Memory B cell (primary cell): ENCODE measurements around the gene ZNF302.
"Not testable (repeated sequence)": the region's sequence is repeated elsewhere in the genome, so short reads cannot be mapped to it uniquely, and the experiment has no call there.

Experiments
- ATAC-seq: fragments of 150-1000 bp; cut with Tn5 transposase; 2 replicates; pipeline ENCODE4 v1.10.0; 2021; ENCODE audit warnings: low read depth, mild to moderate bottlenecking, moderate library complexity
- DNase-seq, 2 donors: peaks; one replicate each; pipeline ENCODE4 v3.0.0; 2022; ENCODE audit warnings: low spot score in 2 of 2
- H3K27ac Mint-ChIP-seq: one replicate; pipeline ENCODE4 v1.8.0; 2022; ENCODE audit warnings: mild to moderate bottlenecking, moderate library complexity, mixed read lengths
- H3K27me3 Mint-ChIP-seq: one replicate; pipeline ENCODE4 v1.8.0; 2022; ENCODE audit warnings: mixed read lengths
- H3K36me3 Mint-ChIP-seq: one replicate; pipeline ENCODE4 v1.8.0; 2022; ENCODE audit warnings: mild to moderate bottlenecking, mixed read lengths
- H3K4me1 Mint-ChIP-seq: one replicate; pipeline ENCODE4 v1.8.0; 2022; ENCODE audit warnings: mixed read lengths
- H3K4me3 Mint-ChIP-seq: one replicate; pipeline ENCODE4 v1.8.0; 2022; ENCODE audit warnings: mild to moderate bottlenecking, moderate library complexity, mixed read lengths
- H3K9me3 Mint-ChIP-seq: one replicate; pipeline ENCODE4 v1.8.0; 2022; ENCODE audit warnings: mixed read lengths

The ZNF302 gene

DNA sequence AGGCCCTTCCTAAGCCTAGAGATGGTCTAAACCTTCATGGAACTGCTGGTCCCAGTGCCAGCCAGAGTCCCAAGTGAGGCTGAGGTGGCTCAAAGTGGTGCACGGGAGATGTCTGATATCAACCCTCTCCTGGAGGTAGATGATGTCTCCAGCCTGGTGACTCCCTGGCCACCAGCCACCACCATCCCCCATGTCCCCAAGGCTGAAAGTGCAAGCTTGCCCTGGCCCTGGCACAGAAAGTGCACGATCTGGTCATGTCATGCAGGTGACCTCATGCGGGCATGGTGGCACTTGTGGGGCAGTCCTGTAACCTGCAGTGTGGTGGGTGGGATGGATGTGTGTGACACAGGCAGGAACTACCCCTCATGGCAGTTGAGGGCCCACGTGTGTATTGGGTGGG is 12.2 kb upstream of the ZNF302 start:
- not testable (repeated sequence) for DNase-seq, H3K4me3 Mint-ChIP-seq, H3K27me3 Mint-ChIP-seq, ATAC-seq, H3K9me3 Mint-ChIP-seq, H3K36me3 Mint-ChIP-seq, H3K27ac Mint-ChIP-seq
- peaks cover 15% of the 10 kb centered on the region for H3K4me1 Mint-ChIP-seq

DNA sequence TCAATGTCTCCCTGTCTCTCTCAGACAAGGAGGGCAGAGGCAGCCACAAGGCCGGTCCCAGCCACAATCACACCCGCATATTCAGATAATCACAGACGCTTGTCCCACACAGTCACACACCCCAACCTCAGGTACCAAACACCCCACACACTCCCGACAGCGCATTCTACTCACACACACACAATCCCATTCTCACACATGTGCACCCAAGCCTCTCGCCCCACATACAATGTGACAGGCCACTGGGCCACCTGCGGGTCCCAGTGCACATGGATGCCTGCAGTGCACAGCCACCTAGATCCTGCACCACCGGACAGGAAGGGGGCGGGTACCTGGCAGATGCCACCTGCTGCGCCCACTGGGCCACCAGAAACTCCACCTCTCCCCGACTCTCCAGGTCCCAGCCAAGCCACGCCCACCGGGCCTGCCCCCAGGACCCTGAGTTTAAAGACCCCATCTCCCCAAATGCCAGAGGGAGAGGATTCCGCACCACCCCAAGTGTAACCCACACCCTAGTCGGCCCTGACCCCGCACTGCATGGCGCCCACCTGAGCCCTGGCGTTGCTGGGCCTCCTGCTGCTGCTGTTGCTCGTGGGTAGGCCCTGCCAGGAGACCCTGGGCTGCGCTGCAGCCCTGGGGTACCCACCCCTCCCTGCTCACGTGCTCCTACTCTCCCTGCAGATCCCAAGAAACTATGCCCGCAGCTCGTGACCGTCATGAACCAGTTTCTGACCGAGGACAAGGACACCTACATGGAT is 11.1 kb upstream of the ZNF302 start:
- ATAC-seq, result no peak
- no peaks in the 10 kb centered on the region for H3K9me3 Mint-ChIP-seq
- no peaks in the 10 kb centered on the region for H3K36me3 Mint-ChIP-seq
- H3K4me1 Mint-ChIP-seq, result peaks cover 15% of the 10 kb centered on the region
- no peak overlapping the region for H3K4me3 Mint-ChIP-seq
- H3K27ac Mint-ChIP-seq, result no peak overlapping the region
- no peak for DNase-seq
- H3K27me3 Mint-ChIP-seq, result no peaks in the 10 kb centered on the region

DNA sequence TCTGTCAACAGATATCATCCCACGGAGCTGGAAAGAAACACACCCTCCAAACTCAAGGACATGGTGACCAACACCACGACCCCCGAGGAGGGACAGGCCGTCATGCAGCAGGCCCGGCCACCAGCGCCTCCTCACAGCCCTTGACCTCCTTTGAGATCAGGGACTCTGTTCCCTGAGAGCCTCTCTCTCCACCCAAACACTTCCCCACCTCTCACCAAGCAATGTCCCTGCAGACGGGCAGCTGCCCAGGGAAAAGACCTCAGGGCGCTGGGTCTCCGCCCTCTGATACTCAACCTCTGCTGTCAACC is 10.6 kb upstream of the ZNF302 start:
- Mint-ChIP-seq H3K4me3 (no peak overlapping the region), H3K27me3 (no peaks in the 10 kb centered on the region), H3K9me3 (no peaks in the 10 kb centered on the region), H3K36me3 (no peaks in the 10 kb centered on the region), H3K27ac (no peak overlapping the region), H3K4me1 (peaks cover 15% of the 10 kb centered on the region)
- DNase-seq (no peak), ATAC-seq (no peak)

DNA sequence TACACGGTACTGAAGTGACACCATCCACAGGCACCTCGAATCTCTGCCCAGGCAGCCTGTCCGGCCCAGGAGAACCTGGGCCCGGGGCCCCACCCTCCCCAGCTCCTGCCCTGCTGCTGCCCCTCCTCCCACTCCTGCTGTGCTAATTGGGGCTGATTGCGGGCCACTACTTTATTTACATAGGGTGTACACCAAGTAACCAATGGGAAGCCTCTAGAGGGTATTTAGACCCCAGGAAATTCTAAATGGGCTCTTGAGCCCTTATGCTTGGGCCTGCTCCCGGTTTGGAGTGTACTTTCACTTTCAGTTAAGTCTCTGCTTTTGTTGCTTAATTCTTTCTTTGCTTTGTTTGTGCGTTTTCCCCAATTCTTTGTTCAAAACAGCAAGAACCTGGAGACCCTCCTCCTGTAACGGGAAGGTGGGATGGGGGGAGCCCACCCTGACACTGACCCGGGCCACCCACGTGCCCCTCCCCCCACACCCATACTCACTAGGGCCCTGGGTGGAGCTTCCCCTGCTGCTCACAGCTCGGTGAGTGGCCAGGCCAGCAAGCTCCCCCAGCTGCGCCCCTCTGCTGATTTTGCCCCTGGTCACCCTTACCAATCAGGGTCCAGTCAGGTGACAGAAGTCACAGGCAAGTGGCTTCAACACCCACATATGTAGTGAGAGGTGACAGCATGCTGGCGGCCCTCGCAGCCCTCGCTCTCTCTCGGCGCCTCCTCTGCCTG is 10.0 kb upstream of the ZNF302 start:
- DNase-seq (no peak), ATAC-seq (no peak)
- H3K27me3 Mint-ChIP-seq, result no peaks in the 10 kb centered on the region
- H3K4me3 Mint-ChIP-seq, result peak overlapping the region; percentile 43
- H3K27ac Mint-ChIP-seq, result no peak overlapping the region
- no peaks in the 10 kb centered on the region for H3K36me3 Mint-ChIP-seq
- H3K9me3 Mint-ChIP-seq, result no peaks in the 10 kb centered on the region
- H3K4me1 Mint-ChIP-seq, result peaks cover 15% of the 10 kb centered on the region

DNA sequence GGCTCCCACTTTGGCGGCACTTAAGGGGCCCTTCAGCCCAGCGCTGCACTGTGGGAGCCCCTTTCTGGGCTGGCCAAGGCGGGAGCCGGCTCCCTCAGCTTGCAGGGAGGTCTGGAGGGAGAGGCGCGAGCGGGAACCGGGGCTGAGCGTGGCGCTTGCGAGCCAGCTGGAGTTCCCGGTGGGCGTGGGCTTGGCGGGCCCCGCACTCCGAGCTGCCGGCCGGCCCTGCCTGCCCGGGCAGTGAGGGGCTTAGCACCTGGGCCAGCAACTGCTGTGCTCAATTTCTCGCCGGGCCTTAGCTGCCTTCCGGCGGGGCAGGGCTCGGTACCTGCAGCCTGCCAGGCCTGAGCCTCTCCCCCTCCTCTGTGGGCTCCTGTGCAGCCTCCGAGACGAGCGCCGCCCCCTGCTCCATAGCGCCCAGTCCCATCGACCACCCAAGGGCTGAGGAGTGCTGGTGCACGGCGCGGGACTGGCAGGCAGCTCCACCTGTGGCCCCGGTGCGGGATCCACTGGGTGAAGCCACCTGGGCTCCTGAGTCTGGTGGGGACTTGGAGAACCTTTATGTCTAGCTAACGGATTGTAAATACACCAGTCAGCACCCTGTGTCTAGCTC is 9.3 kb upstream of the ZNF302 start:
- not testable (repeated sequence) for H3K27me3 Mint-ChIP-seq, H3K4me3 Mint-ChIP-seq, DNase-seq, H3K27ac Mint-ChIP-seq, H3K36me3 Mint-ChIP-seq, ATAC-seq, H3K9me3 Mint-ChIP-seq
- H3K4me1 Mint-ChIP-seq, result peaks cover 14% of the 10 kb centered on the region

DNA sequence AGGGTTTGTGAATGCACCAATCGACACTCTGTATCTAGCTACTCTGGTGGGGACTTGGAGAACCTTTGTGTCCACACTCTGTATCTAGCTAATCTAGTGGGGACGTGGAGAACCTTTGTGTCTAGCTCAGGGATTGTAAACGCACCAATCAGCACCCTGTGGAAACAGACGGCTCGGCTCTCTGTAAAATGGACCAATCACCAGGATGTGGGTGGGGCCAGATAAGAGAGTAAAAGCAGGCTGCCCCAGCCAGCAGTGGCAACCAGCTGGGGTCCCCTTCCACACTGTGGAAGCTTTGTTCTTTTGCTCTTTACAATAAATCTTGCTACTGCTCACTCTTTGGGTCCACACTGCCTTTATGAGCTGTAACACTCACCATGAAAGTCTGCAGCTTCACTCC is 8.8 kb upstream of the ZNF302 start:
- H3K9me3 Mint-ChIP-seq, H3K36me3 Mint-ChIP-seq, H3K27ac Mint-ChIP-seq, H3K27me3 Mint-ChIP-seq, DNase-seq, ATAC-seq, H3K4me3 Mint-ChIP-seq: not testable (repeated sequence)
- H3K4me1 Mint-ChIP-seq, result peaks cover 11% of the 10 kb centered on the region

DNA sequence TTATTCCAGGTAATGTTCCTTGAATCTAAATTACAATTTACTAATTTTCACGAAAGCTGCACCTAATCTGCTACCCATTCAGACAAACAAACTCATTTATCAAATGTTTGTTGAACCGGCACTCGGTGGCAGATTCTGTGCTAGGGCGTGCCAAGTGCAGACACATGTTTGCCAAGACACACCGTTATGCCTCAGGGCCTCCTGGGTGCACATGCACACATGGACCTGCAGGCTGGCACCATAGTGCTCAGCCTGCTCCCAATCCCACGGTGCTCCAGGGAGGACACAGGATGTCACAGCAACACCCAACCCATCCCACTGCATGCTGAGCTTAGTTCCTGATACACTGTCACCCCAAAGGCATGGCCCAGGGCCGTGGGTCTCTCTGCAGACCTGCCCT is 8.2 kb upstream of the ZNF302 start:
- no peak for ATAC-seq
- H3K4me3 Mint-ChIP-seq, result no peak overlapping the region
- DNase-seq, result no peak
- H3K9me3 Mint-ChIP-seq, result no peaks in the 10 kb centered on the region
- H3K27me3 Mint-ChIP-seq, result peaks cover 2% of the 10 kb centered on the region
- H3K36me3 Mint-ChIP-seq, result peaks cover 8% of the 10 kb centered on the region
- H3K4me1 Mint-ChIP-seq, result peaks cover 11% of the 10 kb centered on the region
- H3K27ac Mint-ChIP-seq, result no peak overlapping the region

DNA sequence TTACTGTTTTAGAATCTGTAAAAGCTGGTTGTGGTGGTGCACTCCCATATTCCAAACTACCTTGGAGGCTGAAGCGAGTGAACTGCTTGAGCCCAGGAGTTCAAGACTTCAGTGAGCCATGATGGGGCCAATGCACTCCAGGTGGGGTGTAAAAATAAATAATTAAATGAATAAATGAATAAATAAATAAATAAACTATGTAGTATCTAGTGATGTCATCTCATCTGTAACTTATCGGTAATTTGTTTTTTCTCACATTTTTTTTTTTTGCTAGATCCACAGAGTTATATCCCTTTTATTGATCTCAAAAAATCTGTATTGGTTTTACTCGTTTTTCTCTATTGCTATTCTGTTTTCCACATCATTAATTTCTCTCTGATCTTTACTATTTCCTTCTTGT is 5.5 kb upstream of the ZNF302 start:
- Mint-ChIP-seq H3K27ac (no peak overlapping the region), H3K27me3 (peaks cover 5% of the 10 kb centered on the region), H3K36me3 (peaks cover 11% of the 10 kb centered on the region), H3K4me1 (peaks cover 11% of the 10 kb centered on the region), H3K4me3 (no peak overlapping the region), H3K9me3 (no peaks in the 10 kb centered on the region)
- DNase-seq (no peak), ATAC-seq (no peak)

DNA sequence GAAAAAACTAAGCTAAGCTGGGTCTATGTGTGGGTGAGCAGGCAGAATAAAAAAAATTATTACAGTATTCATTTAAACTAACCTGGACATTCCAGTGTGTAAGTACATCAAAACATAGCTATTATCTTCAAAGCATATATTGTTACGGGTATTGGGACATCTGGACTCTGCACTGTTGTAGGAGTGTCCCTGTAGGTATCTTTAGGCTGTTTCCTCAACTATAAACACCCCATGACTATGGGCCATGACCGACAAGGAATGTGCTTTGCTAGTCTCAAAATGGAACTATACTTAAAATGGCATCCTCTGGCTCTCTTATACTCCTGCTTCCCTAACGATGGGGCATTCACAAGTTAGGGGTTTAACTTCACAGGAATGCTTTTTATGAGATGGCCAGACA is 3.9 kb upstream of the ZNF302 start:
- Mint-ChIP-seq H3K36me3 (peaks cover 11% of the 10 kb centered on the region), H3K27ac (no peak overlapping the region), H3K9me3 (no peaks in the 10 kb centered on the region), H3K4me1 (peaks cover 7% of the 10 kb centered on the region), H3K4me3 (no peak overlapping the region), H3K27me3 (peaks cover 5% of the 10 kb centered on the region)
- DNase-seq, result no peak
- ATAC-seq, result no peak

DNA sequence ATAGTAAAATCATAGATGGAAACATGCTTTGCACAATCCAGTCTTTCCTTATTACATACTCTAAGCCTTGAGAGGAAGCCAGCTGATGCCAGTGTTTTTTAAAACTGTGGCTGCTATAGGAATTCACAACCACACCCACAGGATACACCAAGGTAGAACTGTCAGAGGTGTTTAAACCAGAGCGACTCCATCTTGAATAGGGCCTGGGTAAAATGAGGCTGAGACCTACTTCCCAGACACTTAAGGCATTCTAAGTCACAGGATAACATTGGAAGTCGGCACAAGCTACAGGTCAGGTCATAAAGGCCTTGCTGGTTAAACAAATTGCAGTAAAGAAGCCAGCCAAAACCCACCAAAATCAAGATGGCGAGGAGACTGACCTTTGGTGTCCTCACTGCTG is 2.2 kb upstream of the ZNF302 start:
- Mint-ChIP-seq H3K9me3 (peaks cover 5% of the 10 kb centered on the region), H3K27ac (no peak overlapping the region), H3K36me3 (peaks cover 26% of the 10 kb centered on the region), H3K4me3 (no peak overlapping the region), H3K27me3 (peaks cover 5% of the 10 kb centered on the region), H3K4me1 (peaks cover 14% of the 10 kb centered on the region)
- no peak for DNase-seq
- ATAC-seq, result no peak

DNA sequence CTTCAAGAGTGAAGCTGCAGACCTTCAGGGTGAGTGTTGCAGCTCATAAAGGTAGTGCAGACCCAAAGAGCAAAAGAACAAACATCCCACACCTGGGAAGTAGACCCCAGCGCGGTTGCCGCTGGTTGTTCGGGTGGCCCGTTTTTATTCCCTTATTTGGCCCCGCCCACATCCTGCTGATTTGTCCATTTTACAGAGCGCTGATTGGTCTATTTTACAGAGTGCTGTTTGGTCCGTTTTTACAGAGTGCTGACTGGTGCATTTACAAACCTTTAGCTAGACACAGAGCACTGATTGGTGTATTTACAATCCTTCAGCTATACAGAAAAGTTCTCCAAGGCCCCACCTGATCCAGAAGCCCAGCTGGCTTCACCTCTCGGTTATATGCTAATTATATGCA is 1.6 kb upstream of the ZNF302 start:
- Mint-ChIP-seq H3K36me3 (peaks cover 33% of the 10 kb centered on the region), H3K4me3 (no peak overlapping the region), H3K4me1 (peaks cover 14% of the 10 kb centered on the region), H3K9me3 (peaks cover 7% of the 10 kb centered on the region), H3K27me3 (peaks cover 5% of the 10 kb centered on the region), H3K27ac (no peak overlapping the region)
- ATAC-seq (no peak), DNase-seq (no peak)

DNA sequence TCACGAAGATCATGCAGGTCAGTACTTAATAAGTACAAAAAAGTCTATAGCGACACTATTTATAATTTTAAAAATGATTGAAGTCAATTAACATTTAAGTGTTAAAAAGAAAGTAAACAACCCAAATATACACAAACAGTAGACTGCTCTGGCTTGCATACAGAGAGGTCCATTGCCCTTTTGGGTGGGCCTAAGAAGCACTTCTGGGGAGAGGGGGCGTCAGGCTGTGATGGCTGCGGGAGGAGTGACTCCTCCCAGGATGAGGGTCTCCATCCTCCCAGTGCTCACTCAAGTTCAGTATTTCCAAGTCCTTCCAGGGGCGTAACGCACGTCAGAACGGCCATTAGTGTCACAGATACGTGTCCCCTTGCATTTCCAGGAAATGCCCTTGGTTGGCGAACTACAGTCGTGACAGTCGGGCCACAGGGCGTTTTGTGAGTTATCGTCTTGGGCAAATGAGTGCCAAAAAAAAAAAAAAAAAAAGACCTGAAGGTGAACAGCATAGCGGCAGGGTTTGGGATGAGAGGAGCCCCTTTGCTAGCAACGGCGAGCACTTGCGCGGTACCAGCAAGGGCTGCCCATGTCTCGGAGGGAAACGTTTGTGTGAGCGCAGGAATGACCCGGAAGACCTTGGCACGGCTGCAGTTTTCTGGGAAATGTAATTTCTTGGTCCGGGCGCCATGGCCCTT is 637 bp upstream of the ZNF302 start, which contains the start of gene SCGB2B2:
SCGB2B2 (minus strand) TSS at position 463 of the 689 bp plus-strand sequence. CDS start 82,596 bp downstream, outside the sequence.
- H3K36me3 Mint-ChIP-seq, result peaks cover 37% of the 10 kb centered on the region
- ATAC-seq (peak; percentile 69), DNase-seq (peak in 1 of 2 donors; percentile 44)
- peaks cover 7% of the 10 kb centered on the region for H3K9me3 Mint-ChIP-seq
- peaks cover 14% of the 10 kb centered on the region for H3K4me1 Mint-ChIP-seq
- H3K4me3 Mint-ChIP-seq, result peak within 1 kb of the TSS; percentile 99
- H3K27ac Mint-ChIP-seq, result peak within 1 kb of the TSS; percentile 99
- H3K27me3 Mint-ChIP-seq, result peaks cover 5% of the 10 kb centered on the region

DNA sequence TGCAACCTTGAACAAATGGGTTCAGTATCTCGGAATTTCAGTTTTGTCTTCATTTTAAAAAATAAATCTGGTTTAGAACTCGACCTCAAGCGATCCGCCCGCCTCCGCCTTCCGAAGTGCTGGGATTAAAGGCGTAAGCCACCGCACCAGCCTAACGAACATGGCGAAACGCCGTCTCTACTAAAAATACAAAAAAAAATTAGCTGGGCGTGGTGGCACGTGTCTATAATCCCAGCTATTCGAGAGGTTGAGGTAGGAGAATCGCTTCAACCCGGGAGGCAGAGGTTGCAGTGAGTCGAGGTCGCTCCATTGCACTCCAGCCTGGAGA is 571 bp downstream of the ZNF302 start:
- H3K4me3 Mint-ChIP-seq, result peak overlapping the region; percentile 99

DNA sequence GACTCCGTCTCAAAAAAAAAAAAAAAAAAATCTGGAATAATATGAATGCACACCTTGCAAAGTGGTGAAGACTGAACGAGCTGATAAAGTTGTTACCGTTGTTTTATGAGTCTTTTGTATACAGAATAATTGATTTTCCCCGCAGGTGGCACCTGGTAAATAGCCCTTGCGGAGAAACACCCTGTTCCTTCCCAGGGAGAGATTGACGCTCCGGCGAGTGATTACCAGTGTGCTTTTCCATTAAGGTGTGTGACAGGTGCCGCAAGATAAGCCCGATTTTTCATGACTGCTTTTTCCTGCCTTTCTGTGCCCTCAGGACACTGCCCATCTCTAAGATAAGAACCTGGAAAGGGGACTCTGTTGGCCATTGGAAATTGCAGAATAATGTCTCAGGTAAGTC is 943 bp downstream of the ZNF302 start:
- H3K4me3 Mint-ChIP-seq, result peak overlapping the region; percentile 99
- peaks cover 41% of the 10 kb centered on the region for H3K36me3 Mint-ChIP-seq
- DNase-seq (no peak), ATAC-seq (no peak)
- peaks cover 11% of the 10 kb centered on the region for H3K9me3 Mint-ChIP-seq
- peak overlapping the region; percentile 99 for H3K27ac Mint-ChIP-seq
- H3K4me1 Mint-ChIP-seq, result peaks cover 12% of the 10 kb centered on the region
- H3K27me3 Mint-ChIP-seq, result peaks cover 3% of the 10 kb centered on the region

More for the DNA sequence above, 571 bp downstream of the ZNF302 start:
- peak overlapping the region; percentile 99 for H3K27ac Mint-ChIP-seq
- no peak for ATAC-seq
- H3K4me1 Mint-ChIP-seq, result peaks cover 12% of the 10 kb centered on the region
- peaks cover 3% of the 10 kb centered on the region for H3K27me3 Mint-ChIP-seq
- H3K36me3 Mint-ChIP-seq, result peaks cover 40% of the 10 kb centered on the region
- DNase-seq, result no peak
- peaks cover 10% of the 10 kb centered on the region for H3K9me3 Mint-ChIP-seq
